HEK293T (cell line): ENCODE results near the gene ALPP.
"Not testable (repeated sequence)": the region's sequence is repeated elsewhere in the genome, so short reads cannot be mapped to it uniquely, and the experiment has no call there.

Source experiments
- BHLHE40 ChIP-seq: fragments of 450-650 bp; IDR thresholded peaks from 2 replicates; pipeline ENCODE4 v1.6.1; 2016; ENCODE audit warnings: mild to moderate bottlenecking, moderate library complexity, borderline replicate concordance
- ELF4 ChIP-seq: fragments of 450-650 bp; IDR thresholded peaks from 2 replicates; pipeline ENCODE4 v1.6.1; 2017; ENCODE audit warnings: antibody characterized with exemption
- FOXA1 ChIP-seq: fragments of 450-650 bp; IDR thresholded peaks from 2 replicates; pipeline ENCODE4 v1.6.1; 2016; ENCODE audit warnings: mild to moderate bottlenecking
- HDGF ChIP-seq: fragments of 450-650 bp; IDR thresholded peaks from 2 replicates; pipeline ENCODE4 v1.6.1; 2017; ENCODE audit warnings: antibody characterized with exemption, borderline replicate concordance
- SP1 ChIP-seq: fragments of 450-650 bp; IDR thresholded peaks from 2 replicates; pipeline ENCODE4 v1.6.1; 2017
- SUZ12 ChIP-seq: fragments of 450-650 bp; IDR thresholded peaks from 2 replicates; pipeline ENCODE4 v1.6.1; 2016; ENCODE audit warnings: mild to moderate bottlenecking

DNA sequence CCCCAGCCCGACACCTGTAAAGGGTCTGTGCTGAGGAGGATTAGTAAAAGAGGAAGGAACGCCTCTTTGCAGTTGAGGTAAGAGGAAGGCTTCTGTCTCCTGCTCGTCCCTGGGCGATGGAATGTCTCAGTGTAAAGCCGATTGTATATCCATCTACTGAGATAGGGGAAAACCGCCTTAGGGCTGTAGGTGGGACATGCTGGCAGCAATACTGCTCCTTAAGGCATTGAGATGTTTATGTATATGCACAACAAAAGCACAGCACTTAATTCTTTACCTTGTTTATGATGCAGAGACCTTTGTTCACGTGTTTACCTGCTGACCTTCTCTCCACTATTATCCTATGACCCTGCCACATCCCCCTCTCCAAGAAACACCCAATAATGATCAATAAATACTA is 44.9 kb downstream of the ALPP start:
- not testable (repeated sequence) for TF ChIP-seq BHLHE40, FOXA1, SP1, HDGF, SUZ12, ELF4
